HG02798 (cell line): ENCODE measurements around the gene CHST11.

ENCODE experiments used
- ATAC-seq: cut with Tn5 transposase; IDR thresholded peaks from one replicate; pipeline ENCODE4 v1.9.1; 2021; ENCODE audit warnings: mild to moderate bottlenecking; ENCODE audit not compliant: unreplicated experiment, poor library complexity

The CHST11 gene

GRCh38 chr12:104720339-104721038 lies 263.7 kb downstream of the CHST11 start:
- ATAC-seq, result peak; percentile 64

GRCh38 chr12:104721039-104721405 lies 264.3 kb downstream of the CHST11 start:
- ATAC-seq, result no peak

- ATAC-seq, result no peak
Measured at GRCh38 chr12:104721936-104722335, 265.2 kb downstream of the CHST11 start.

- ATAC-seq, result no peak
Measured at GRCh38 chr12:104722601-104723534, 266.1 kb downstream of the CHST11 start.

GRCh38 chr12:104723895-104724294 lies 267.1 kb downstream of the CHST11 start:
- ATAC-seq, result no peak

DNA sequence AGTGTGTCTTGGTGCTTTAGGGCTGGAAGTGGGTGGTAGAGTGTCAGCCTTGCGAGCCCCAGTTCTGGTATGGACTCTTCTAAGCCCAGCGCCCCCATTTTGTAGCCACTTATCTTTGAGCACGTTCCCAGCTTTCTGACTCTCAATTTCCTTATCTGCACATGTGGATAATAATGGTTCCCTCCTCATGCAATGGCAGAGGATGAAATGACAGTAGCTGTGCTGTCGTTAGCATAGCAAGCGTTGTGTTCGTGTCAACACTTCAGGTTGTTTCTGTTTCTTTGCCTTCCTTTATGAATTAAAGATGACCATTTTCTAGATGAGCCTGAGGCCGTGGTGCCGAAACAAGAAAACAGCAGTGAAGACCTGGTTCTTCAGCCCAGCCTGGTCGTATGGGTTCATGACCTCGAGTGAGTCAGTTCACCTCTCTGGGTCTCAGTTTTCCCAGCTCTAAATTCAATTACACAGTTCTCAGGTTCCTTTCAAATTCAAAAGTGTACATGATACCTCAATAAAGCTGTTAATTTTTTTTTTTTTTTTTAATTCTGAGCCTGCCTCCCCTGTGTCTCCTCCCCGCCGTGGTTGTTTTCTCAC lies 268.3 kb downstream of the CHST11 start:
- ATAC-seq, result no peak

GRCh38 chr12:104725610-104726009 lies 268.9 kb downstream of the CHST11 start:
- ATAC-seq, result no peak

GRCh38 chr12:104727726-104728465 lies 271.1 kb downstream of the CHST11 start:
- no peak for ATAC-seq

GRCh38 chr12:104729091-104729490 lies 272.3 kb downstream of the CHST11 start:
- ATAC-seq, result no peak

- ATAC-seq, result no peak
Measured at GRCh38 chr12:104729610-104730446, 273.1 kb downstream of the CHST11 start.

DNA sequence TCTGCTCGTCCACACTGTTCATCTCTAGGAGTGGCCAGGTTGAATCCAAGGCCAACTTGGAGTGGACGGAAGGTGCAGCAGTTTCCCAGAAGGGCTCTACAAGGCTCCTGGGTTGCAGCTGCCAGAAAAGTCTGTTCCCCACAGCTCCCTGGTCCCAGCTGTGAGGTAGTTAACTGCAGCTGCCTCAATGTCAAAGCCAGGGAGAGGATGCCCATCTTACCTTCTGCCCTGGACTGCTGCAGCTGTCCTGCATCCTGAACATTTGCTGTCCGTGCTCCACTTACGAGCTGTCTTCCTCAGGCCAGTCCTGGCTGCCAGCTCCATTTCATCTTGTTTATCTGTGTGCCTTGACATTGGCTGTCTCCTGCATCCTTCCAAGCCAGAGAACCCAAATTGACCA lies 274.0 kb downstream of the CHST11 start:
- ATAC-seq, result no peak

- no peak for ATAC-seq
Measured at GRCh38 chr12:104733717-104734175, 277.0 kb downstream of the CHST11 start.

DNA sequence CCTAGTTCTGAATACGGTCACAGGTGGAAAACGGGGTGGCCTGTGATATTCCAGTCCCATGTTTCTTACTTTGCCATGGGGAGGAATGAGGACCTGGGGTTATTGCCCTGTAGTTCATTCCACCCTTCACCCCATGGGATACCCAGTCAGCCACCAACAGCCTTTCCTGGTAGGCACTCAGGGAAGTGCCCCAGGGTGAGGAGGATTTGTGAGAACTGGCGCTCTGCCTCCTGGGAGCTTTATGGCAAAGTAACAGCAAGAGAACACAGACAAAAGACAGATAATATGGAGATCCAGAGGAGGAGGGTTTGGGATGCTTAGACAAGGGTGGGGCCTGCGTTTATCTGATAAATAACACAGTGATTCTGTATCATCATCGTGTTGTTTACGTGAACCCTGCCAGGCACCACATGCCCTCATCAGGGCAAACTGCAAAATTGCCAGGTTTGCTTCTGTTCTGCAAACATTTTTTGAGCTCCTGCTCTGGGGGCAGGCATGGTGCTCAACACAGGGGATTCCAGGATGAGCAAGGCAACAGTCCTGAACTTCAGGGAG lies 277.9 kb downstream of the CHST11 start:
- ATAC-seq, result no peak

- ATAC-seq, result no peak
Measured at GRCh38 chr12:104735801-104736200, 279.1 kb downstream of the CHST11 start.

GRCh38 chr12:104736307-104736706 lies 279.6 kb downstream of the CHST11 start:
- no peak for ATAC-seq

- ATAC-seq, result no peak
Measured at GRCh38 chr12:104737113-104737512, 280.4 kb downstream of the CHST11 start.

- ATAC-seq, result no peak
Measured at GRCh38 chr12:104737791-104738301, 281.1 kb downstream of the CHST11 start.

- no peak for ATAC-seq
Measured at GRCh38 chr12:104738331-104738730, 281.6 kb downstream of the CHST11 start.
